ENCODE data around the gene YPEL3. TPM values are rescaled to one million over a fixed set of nuclear protein-coding genes. Genes with fewer than 3 reads are reported as not detected.
A peak's percentile ranks its signal among the peaks of the same experiment; 100 is the strongest.

The YPEL3 gene
- total and polyA plus RNA-seq, 7 donors = 57.6 to 126 (median 106) TPM

GRCh38 chr16:30078744-30079143, 17.3 kb downstream of the YPEL3 start:
- Histone ChIP-seq H3K4me1 (peaks cover 0 to 36% (median 30%) of the 10 kb centered on the region in 4 donors), H3K27me3 (no peaks in the 10 kb centered on the region), H3K36me3 (peaks cover 13 to 64% (median 35%) of the 10 kb centered on the region in 4 donors), H3K4me3 (no peak overlapping the region), H3K9me3 (no peaks in the 10 kb centered on the region), H3K27ac (no peak overlapping the region)
- TF ChIP-seq POLR2A (IDR thresholded peaks at IDR 0.05) = no peak
- TF ChIP-seq CTCF (IDR thresholded peaks at IDR 0.05) = no peak
- no peak for TF ChIP-seq EP300 (IDR thresholded peaks at IDR 0.05)
- no peak for TF ChIP-seq POLR2AphosphoS5 (IDR thresholded peaks at IDR 0.05)
- WGBS, 2 donors = 91 to 93% methylated on average over 7 of the region's 7 CpGs
- intact Hi-C loops (cut with DNase I) = no loop called here
- DNase-seq = no peak

GRCh38 chr16:30077656-30078055, 18.4 kb downstream of the YPEL3 start:
- no peaks in the 10 kb centered on the region for H3K9me3 ChIP-seq
- TF ChIP-seq EP300 (IDR thresholded peaks at IDR 0.05) = no peak
- no peak for TF ChIP-seq CTCF (IDR thresholded peaks at IDR 0.05)
- TF ChIP-seq POLR2A (IDR thresholded peaks at IDR 0.05) = no peak
- no peak for TF ChIP-seq POLR2AphosphoS5 (IDR thresholded peaks at IDR 0.05)
- WGBS, 2 donors = 74 to 83% methylated on average over 6 of the region's 6 CpGs
- intact Hi-C loops (cut with DNase I) = no loop called here
- no peak for DNase-seq
- no peak overlapping the region for H3K4me3 ChIP-seq
- H3K4me1 ChIP-seq = peaks cover 0 to 36% (median 30%) of the 10 kb centered on the region in 4 donors
- H3K36me3 ChIP-seq = peaks cover 3 to 64% (median 28%) of the 10 kb centered on the region in 4 donors
- H3K27me3 ChIP-seq = no peaks in the 10 kb centered on the region
- no peak overlapping the region for H3K27ac ChIP-seq

- no peak for DNase-seq
- H3K36me3 ChIP-seq = peaks cover 8 to 64% (median 27%) of the 10 kb centered on the region in 4 donors
- TF ChIP-seq POLR2A (IDR thresholded peaks at IDR 0.05) (no peak), CTCF (IDR thresholded peaks at IDR 0.05) (no peak), EP300 (IDR thresholded peaks at IDR 0.05) (no peak)
- no peaks in the 10 kb centered on the region for H3K9me3 ChIP-seq
- WGBS, 2 donors = 0 to 2% methylated on average over 33 of the region's 33 CpGs
- peak overlapping the region; percentile 87 to 95 (median 90) for H3K27ac ChIP-seq
- intact Hi-C loops (cut with DNase I) = no loop called here
- H3K4me3 ChIP-seq = peak overlapping the region; percentile 92 to 99 (median 96)
- H3K27me3 ChIP-seq = no peaks in the 10 kb centered on the region
- peaks cover 0 to 36% (median 32%) of the 10 kb centered on the region in 4 donors for H3K4me1 ChIP-seq
These were observed 19.7 kb downstream of the YPEL3 start for GRCh38 chr16:30076276-30076791.

- peaks cover 14 to 64% (median 27%) of the 10 kb centered on the region in 4 donors for H3K36me3 ChIP-seq
These were observed 20.3 kb downstream of the YPEL3 start, which contains the start of gene PPP4C for GRCh38 chr16:30075503-30076275. TSS of gene PPP4C (plus strand) at chr16:30075994. CDS start at chr16:30076378, 384 bp downstream.

More at GRCh38 chr16:30075503-30076275, 20.3 kb downstream of the YPEL3 start, which contains the start of gene PPP4C:
- peak within 1 kb of the TSS; percentile 92 to 99 (median 96) for H3K4me3 ChIP-seq
- peak within 1 kb of the TSS; percentile 87 to 95 (median 90) for H3K27ac ChIP-seq
- TF ChIP-seq POLR2AphosphoS5 (IDR thresholded peaks at IDR 0.05) (peak; percentile 86 to 96 (median 90)), EP300 (IDR thresholded peaks at IDR 0.05) (peak in 1 of 4 donors; percentile 7), CTCF (IDR thresholded peaks at IDR 0.05) (no peak), POLR2A (IDR thresholded peaks at IDR 0.05) (peak; percentile 80 to 84)
- no peaks in the 10 kb centered on the region for H3K9me3 ChIP-seq
- intact Hi-C loops (cut with DNase I) = no loop called here
- DNase-seq = peak; percentile 97
- WGBS, 2 donors = 1% methylated on average over 67 of the region's 67 CpGs
- H3K4me1 ChIP-seq = peaks cover 0 to 42% (median 33%) of the 10 kb centered on the region in 4 donors
- no peaks in the 10 kb centered on the region for H3K27me3 ChIP-seq

All from sigmoid colon (tissue), 7 donors.